Stimulated activated CD4-positive, alpha-beta T cell treated with anti-CD3 and anti-CD28 coated beads, TNF-alpha, amount 100 ng/mL, for 48 hours (primary cell): ENCODE measurements around the gene KISS1.

Source experiments
- DNase-seq, 3 donors: peaks; one replicate each; pipeline ENCODE4 v3.0.0-alpha.2; 2020; ENCODE audit warnings: low read depth in 3 of 3

Gene KISS1

GRCh38 chr1:204218552-204218951 lies 22.3 kb upstream of the KISS1 start:
- DNase-seq = no peak

- no peak for DNase-seq
Observed at GRCh38 chr1:204217648-204218000, 21.3 kb upstream of the KISS1 start.

GRCh38 chr1:204216880-204217647 lies 20.8 kb upstream of the KISS1 start:
- no peak for DNase-seq

GRCh38 chr1:204216236-204216635 lies 19.9 kb upstream of the KISS1 start:
- DNase-seq = no peak

GRCh38 chr1:204213668-204214662 lies 17.7 kb upstream of the KISS1 start, which contains the start of gene GOLT1A:
Gene GOLT1A, minus strand, starts transcription at chr1:204213988. Its CDS starts 82 bp downstream, at chr1:204213906.
- DNase-seq = peak in 2 of 3 donors; percentile 15 to 44

- no peak for DNase-seq
Observed at GRCh38 chr1:204212715-204213114, 16.4 kb upstream of the KISS1 start.

- DNase-seq = no peak
Observed at GRCh38 chr1:204211046-204211445, 14.8 kb upstream of the KISS1 start.

- peak; percentile 38 to 68 (median 65) for DNase-seq
Observed at GRCh38 chr1:204207136-204207616, 10.9 kb upstream of the KISS1 start.

GRCh38 chr1:204206121-204206520 lies 9.8 kb upstream of the KISS1 start:
- DNase-seq = no peak

GRCh38 chr1:204205486-204205885 lies 9.2 kb upstream of the KISS1 start:
- DNase-seq = no peak

GRCh38 chr1:204204944-204205343 lies 8.7 kb upstream of the KISS1 start:
- DNase-seq = no peak

GRCh38 chr1:204203206-204203767 lies 7.0 kb upstream of the KISS1 start:
- DNase-seq = no peak

GRCh38 chr1:204202481-204202880 lies 6.2 kb upstream of the KISS1 start:
- DNase-seq = no peak

GRCh38 chr1:204201348-204202040 lies 5.2 kb upstream of the KISS1 start:
- DNase-seq = no peak

- DNase-seq = no peak
Observed at GRCh38 chr1:204199579-204199978, 3.3 kb upstream of the KISS1 start.

- DNase-seq = no peak
Observed at GRCh38 chr1:204198348-204199340, 2.4 kb upstream of the KISS1 start.

GRCh38 chr1:204197068-204197467 lies 777 bp upstream of the KISS1 start:
- no peak for DNase-seq

- no peak for DNase-seq
Observed at GRCh38 chr1:204194771-204195170, 1.5 kb downstream of the KISS1 start.

- no peak for DNase-seq
Observed at GRCh38 chr1:204194080-204194479, 2.2 kb downstream of the KISS1 start.
